H9 (cell line): Measurements from ENCODE around the gene PIP4K2A. TPM values are rescaled to one million over a fixed set of nuclear protein-coding genes. Genes with fewer than 3 reads are reported as not detected.
A peak's percentile ranks its signal among the peaks of the same experiment; 100 is the strongest.

ENCODE experiments used
- DNase-seq: peaks from one replicate; pipeline ENCODE4 v3.0.0-alpha.2; 2017
- H2AFZ ChIP-seq: one replicate; pipeline ENCODE4 v1.6.1; 2013; ENCODE audit warnings: mild to moderate bottlenecking, low read length, control low read depth, moderate library complexity
- H2AK5ac ChIP-seq: 2 replicates; pipeline ENCODE4 v1.6.1; 2013; ENCODE audit warnings: low read length, control low read depth, mixed read lengths; ENCODE audit not compliant: insufficient read length
- H2BK120ac ChIP-seq: one replicate; pipeline ENCODE4 v1.6.1; 2013; ENCODE audit warnings: low read depth, mild to moderate bottlenecking, low read length, control low read depth, inconsistent platforms; ENCODE audit not compliant: poor library complexity, severe bottlenecking
- H2BK12ac ChIP-seq: 2 replicates; pipeline ENCODE4 v1.6.1; 2013; ENCODE audit warnings: low read length, control low read depth, mixed read lengths, low read depth; ENCODE audit not compliant: insufficient read length
- H2BK15ac ChIP-seq: 2 replicates; pipeline ENCODE4 v1.6.1; 2013; ENCODE audit warnings: low read depth, low read length, control low read depth
- H2BK20ac ChIP-seq: one replicate; pipeline ENCODE4 v1.6.1; 2013; ENCODE audit warnings: low read depth, mild to moderate bottlenecking, low read length, control low read depth, inconsistent platforms; ENCODE audit not compliant: poor library complexity, severe bottlenecking
- H2BK5ac ChIP-seq: 2 replicates; pipeline ENCODE4 v1.6.1; 2013; ENCODE audit warnings: low read length, control low read depth, mixed read lengths; ENCODE audit not compliant: insufficient read length
- H3K14ac ChIP-seq: 2 replicates; pipeline ENCODE4 v1.6.1; 2013; ENCODE audit warnings: low read length, control low read depth; ENCODE audit not compliant: insufficient read depth
- H3K18ac ChIP-seq: 2 replicates; pipeline ENCODE4 v1.6.1; 2013; ENCODE audit warnings: low read depth, mild to moderate bottlenecking, mixed read lengths, low read length, control low read depth; ENCODE audit not compliant: insufficient read length
- H3K23ac ChIP-seq: 2 replicates; pipeline ENCODE4 v1.6.1; 2013; ENCODE audit warnings: low read length, control low read depth, mixed read lengths, low read depth; ENCODE audit not compliant: insufficient read length
- H3K23me2 ChIP-seq: 2 replicates; pipeline ENCODE4 v1.6.1; 2013; ENCODE audit warnings: low read depth, mild to moderate bottlenecking, mixed read lengths, low read length, control low read depth; ENCODE audit not compliant: insufficient read length, poor library complexity, severe bottlenecking
- H3K27ac ChIP-seq: 2 replicates; pipeline ENCODE4 v1.5.1; 2013; ENCODE audit warnings: low read length, control low read depth, mixed read lengths, low read depth; ENCODE audit not compliant: insufficient read length
- H3K27me3 ChIP-seq: 2 replicates; pipeline ENCODE4 v1.6.1; 2013; ENCODE audit warnings: low read length, control low read depth, inconsistent platforms; ENCODE audit not compliant: insufficient read depth
- H3K4ac ChIP-seq: 2 replicates; pipeline ENCODE4 v1.6.1; 2013; ENCODE audit warnings: low read depth, mild to moderate bottlenecking, control low read depth, inconsistent platforms, low read length, moderate library complexity
- H3K4me1 ChIP-seq: 2 replicates; pipeline ENCODE4 v1.6.1; 2013; ENCODE audit warnings: low read length, control low read depth, inconsistent platforms; ENCODE audit not compliant: insufficient read depth
- H3K4me2 ChIP-seq: 2 replicates; pipeline ENCODE4 v1.6.1; 2013; ENCODE audit warnings: low read length, control low read depth, mixed read lengths; ENCODE audit not compliant: insufficient read length, insufficient read depth
- H3K56ac ChIP-seq: 2 replicates; pipeline ENCODE4 v1.6.1; 2013; ENCODE audit warnings: low read depth, mild to moderate bottlenecking, mixed read lengths, low read length, control low read depth; ENCODE audit not compliant: insufficient read length
- H3K79me1 ChIP-seq: 2 replicates; pipeline ENCODE4 v1.6.1; 2013; ENCODE audit warnings: low read depth, mild to moderate bottlenecking, moderate library complexity, low read length, control low read depth, inconsistent platforms; ENCODE audit not compliant: insufficient read depth, poor library complexity, severe bottlenecking
- H3K79me2 ChIP-seq: 2 replicates; pipeline ENCODE4 v1.6.1; 2013; ENCODE audit warnings: low read length, control low read depth, inconsistent platforms; ENCODE audit not compliant: insufficient read depth
- H3K9ac ChIP-seq: 2 replicates; pipeline ENCODE4 v1.6.1; 2013; ENCODE audit warnings: low read length, control low read depth, mixed read lengths; ENCODE audit not compliant: insufficient read length; ENCODE audit errors: extremely low read depth
- H3K9me3 ChIP-seq: one replicate; pipeline ENCODE4 v1.6.1; 2013; ENCODE audit warnings: low read depth, low read length, inconsistent platforms; ENCODE audit not compliant: control insufficient read depth
- H3T11ph ChIP-seq: one replicate; pipeline ENCODE4 v1.6.1; 2013; ENCODE audit warnings: mild to moderate bottlenecking, low read length, control low read depth, inconsistent platforms
- H4K20me1 ChIP-seq: one replicate; pipeline ENCODE4 v1.6.1; 2013; ENCODE audit not compliant: control insufficient read depth, insufficient read length, insufficient read depth
- H4K5ac ChIP-seq: 2 replicates; pipeline ENCODE4 v1.6.1; 2013; ENCODE audit warnings: low read depth, mild to moderate bottlenecking, mixed read lengths, low read length, control low read depth; ENCODE audit not compliant: insufficient read length
- H4K8ac ChIP-seq: replicated peaks from 2 replicates; pipeline ENCODE4 v1.6.1; 2013; ENCODE audit warnings: low read length, control low read depth, mixed read lengths, low read depth; ENCODE audit not compliant: insufficient read length
- H4K91ac ChIP-seq: 2 replicates; pipeline ENCODE4 v1.6.1; 2013; ENCODE audit warnings: low read depth, mild to moderate bottlenecking, moderate library complexity, mixed read lengths, low read length, control low read depth; ENCODE audit not compliant: insufficient read length
- H3K27ac Mint-ChIP-seq, 3 experiments: 2 replicates in 2 of 3; 3 replicates in 1 of 3; pipeline ENCODE4 v1.8.0; 2020 to 2021; ENCODE audit warnings: mixed read lengths in 3 of 3, mild to moderate bottlenecking in 1 of 3, moderate library complexity in 1 of 3
- H3K27me3 Mint-ChIP-seq: 2 replicates; pipeline ENCODE4 v1.8.0; 2021; ENCODE audit warnings: low read depth, mild to moderate bottlenecking, moderate library complexity, mixed read lengths
- H3K36me3 Mint-ChIP-seq, 3 experiments: 2 replicates in 2 of 3; 3 replicates in 1 of 3; pipeline ENCODE4 v1.8.0; 2020 to 2021; ENCODE audit warnings: low read depth in 3 of 3, mixed read lengths in 3 of 3; ENCODE audit not compliant: insufficient read depth in 1 of 3
- H3K4me1 Mint-ChIP-seq, 2 experiments: 2 replicates each; pipeline ENCODE4 v1.8.0; 2020; ENCODE audit warnings: mixed read lengths in 2 of 2
- H3K4me3 Mint-ChIP-seq, 2 experiments: 2 replicates in 1 of 2; 3 replicates in 1 of 2; pipeline ENCODE4 v1.8.0; 2020 to 2021; ENCODE audit warnings: mild to moderate bottlenecking in 2 of 2, mixed read lengths in 2 of 2, moderate library complexity in 1 of 2
- H3K9me3 Mint-ChIP-seq, 2 experiments: 2 replicates in 1 of 2; 3 replicates in 1 of 2; pipeline ENCODE4 v1.8.0; 2020; ENCODE audit warnings: mild to moderate bottlenecking in 2 of 2, mixed read lengths in 2 of 2, moderate library complexity in 1 of 2
- WGBS: extraction: QIAGEN DNeasy Blood & Tissue Kit; methylation state at CpG from one replicate; pipeline ENCODE4 v1.1.7; 2013; ENCODE audit warnings: missing lambda C conversion rate, low lambda C conversion rate, mixed read lengths; ENCODE audit not compliant: insufficient read length; ENCODE audit errors: extremely low coverage; 5-methylcytosine and 5-hydroxymethylcytosine counted together
- total RNA-seq: library from RNA; stranded (reverse); gene quantifications from 2 replicates; pipeline ENCODE4 v1.2.1, GENCODE V29; 2021
- TF ChIP-seq, protein P1 (sequence below): fragments of 200-600 bp; sonication (generic); conservative IDR thresholded peaks from 3 replicates; pipeline ENCODE4 v1.8.0; 2021; ENCODE audit warnings: antibody characterized with exemption, mild to moderate bottlenecking

Gene PIP4K2A
- total RNA-seq, 1 experiment from 2014 or later: 33.6 TPM

GRCh38 chr10:22683140-22683389 lies 31.3 kb downstream of the PIP4K2A start:
- Histone ChIP-seq H3K14ac (no peak overlapping the region), H3K27ac (no peak overlapping the region), H2AFZ (no peak overlapping the region), H4K5ac (no peak overlapping the region), H3K79me1 (peaks cover 2% of the 10 kb centered on the region), H4K91ac (no peak overlapping the region), H2BK20ac (no peak overlapping the region), H3K9ac (no peak overlapping the region), H3K27me3 (no peaks in the 10 kb centered on the region), H2BK5ac (no peak overlapping the region), H3K4me1 (peaks cover 17% of the 10 kb centered on the region), H3K9me3 (no peaks in the 10 kb centered on the region), H3K23ac (no peak overlapping the region), H3K4me2 (no peak overlapping the region), H2BK12ac (no peak overlapping the region), H3K79me2 (peaks cover 15% of the 10 kb centered on the region; the same call in 1 of the 2 replicates), H4K20me1 (no peaks in the 10 kb centered on the region), H3K4ac (no peak overlapping the region), H2BK120ac (no peak overlapping the region), H2AK5ac (no peak overlapping the region), H4K8ac (no peak overlapping the region), H3K56ac (no peak overlapping the region), H2BK15ac (no peak overlapping the region), H3K18ac (no peak overlapping the region), H3T11ph (no peak overlapping the region), H3K23me2 (no peaks in the 10 kb centered on the region)
- H3K4me1 Mint-ChIP-seq: peaks cover 53 to 58% of the 10 kb centered on the region in 2 experiments
- no peak overlapping the region for H3K4me3 Mint-ChIP-seq
- peak overlapping the region in 2 of 3 experiments; percentile 3 to 68; a peak in 2 of 7 replicates for H3K27ac Mint-ChIP-seq
- H3K9me3 Mint-ChIP-seq: peaks cover 0 to 3% of the 10 kb centered on the region in 2 experiments; a peak in 3 of 5 replicates
- WGBS: no CpG with 5 or more reads among the region's 3 CpGs
- no peak for DNase-seq
- H3K36me3 Mint-ChIP-seq: peaks cover 0 to 12% (median 5%) of the 10 kb centered on the region in 3 experiments; a peak in 5 of 7 replicates
- no peaks in the 10 kb centered on the region for H3K27me3 Mint-ChIP-seq
- TF ChIP-seq, protein P1, sequence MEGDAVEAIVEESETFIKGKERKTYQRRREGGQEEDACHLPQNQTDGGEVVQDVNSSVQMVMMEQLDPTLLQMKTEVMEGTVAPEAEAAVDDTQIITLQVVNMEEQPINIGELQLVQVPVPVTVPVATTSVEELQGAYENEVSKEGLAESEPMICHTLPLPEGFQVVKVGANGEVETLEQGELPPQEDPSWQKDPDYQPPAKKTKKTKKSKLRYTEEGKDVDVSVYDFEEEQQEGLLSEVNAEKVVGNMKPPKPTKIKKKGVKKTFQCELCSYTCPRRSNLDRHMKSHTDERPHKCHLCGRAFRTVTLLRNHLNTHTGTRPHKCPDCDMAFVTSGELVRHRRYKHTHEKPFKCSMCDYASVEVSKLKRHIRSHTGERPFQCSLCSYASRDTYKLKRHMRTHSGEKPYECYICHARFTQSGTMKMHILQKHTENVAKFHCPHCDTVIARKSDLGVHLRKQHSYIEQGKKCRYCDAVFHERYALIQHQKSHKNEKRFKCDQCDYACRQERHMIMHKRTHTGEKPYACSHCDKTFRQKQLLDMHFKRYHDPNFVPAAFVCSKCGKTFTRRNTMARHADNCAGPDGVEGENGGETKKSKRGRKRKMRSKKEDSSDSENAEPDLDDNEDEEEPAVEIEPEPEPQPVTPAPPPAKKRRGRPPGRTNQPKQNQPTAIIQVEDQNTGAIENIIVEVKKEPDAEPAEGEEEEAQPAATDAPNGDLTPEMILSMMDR: no peak
